AG10803 (cell line): ENCODE data around the gene NAE1.

Experiments
- DNase-seq: peaks from one replicate; pipeline ENCODE4 v3.0.0; 2010; ENCODE audit warnings: low read depth
- H3K4me3 ChIP-seq: 2 replicates; pipeline ENCODE4 v1.5.1; 2011; ENCODE audit warnings: mild to moderate bottlenecking, low read length, control low read depth
- CTCF ChIP-seq: conservative IDR thresholded peaks from 2 replicates; pipeline ENCODE4 v1.5.1; 2011; ENCODE audit warnings: mild to moderate bottlenecking, low read length, control low read depth, inconsistent platforms

The NAE1 gene

GRCh38 chr16:66834746-66835145 is 4.0 kb upstream of the NAE1 start:
- H3K4me3 ChIP-seq = no peak overlapping the region
- DNase-seq = no peak
- TF ChIP-seq CTCF = no peak

- no peak for TF ChIP-seq CTCF
- DNase-seq = peak; percentile 35
- no peak overlapping the region for H3K4me3 ChIP-seq
These were observed 2.0 kb upstream of the NAE1 start for GRCh38 chr16:66832661-66833305.

- no peak for TF ChIP-seq CTCF
- DNase-seq = no peak
- H3K4me3 ChIP-seq = no peak overlapping the region
These were observed 1.4 kb upstream of the NAE1 start for GRCh38 chr16:66832190-66832589.

- no peak overlapping the region for H3K4me3 ChIP-seq
- TF ChIP-seq CTCF = no peak
- no peak for DNase-seq
These were observed 6.8 kb downstream of the NAE1 start for GRCh38 chr16:66824006-66824405.

GRCh38 chr16:66814734-66815133 is 16.0 kb downstream of the NAE1 start:
- TF ChIP-seq CTCF = no peak
- no peak for DNase-seq
- H3K4me3 ChIP-seq = no peak overlapping the region

- no peak for DNase-seq
- no peak for TF ChIP-seq CTCF
- H3K4me3 ChIP-seq = no peak overlapping the region
These were observed 19.7 kb downstream of the NAE1 start for GRCh38 chr16:66811043-66811442.

- TF ChIP-seq CTCF = no peak
- no peak overlapping the region for H3K4me3 ChIP-seq
- no peak for DNase-seq
These were observed 20.4 kb downstream of the NAE1 start for GRCh38 chr16:66810391-66810790.
